Activated CD4-positive, CD25-positive, alpha-beta regulatory T cell treated with anti-CD3 and anti-CD28 coated beads, Interleukin-2, amount 50 U/mL, for 16 hours (primary cell): ENCODE measurements around the gene NOS1AP.

Experiments used
- DNase-seq: peaks from one replicate; pipeline ENCODE4 v3.0.0-alpha.2; 2020; ENCODE audit warnings: low read depth, low spot score

NOS1AP gene

DNA sequence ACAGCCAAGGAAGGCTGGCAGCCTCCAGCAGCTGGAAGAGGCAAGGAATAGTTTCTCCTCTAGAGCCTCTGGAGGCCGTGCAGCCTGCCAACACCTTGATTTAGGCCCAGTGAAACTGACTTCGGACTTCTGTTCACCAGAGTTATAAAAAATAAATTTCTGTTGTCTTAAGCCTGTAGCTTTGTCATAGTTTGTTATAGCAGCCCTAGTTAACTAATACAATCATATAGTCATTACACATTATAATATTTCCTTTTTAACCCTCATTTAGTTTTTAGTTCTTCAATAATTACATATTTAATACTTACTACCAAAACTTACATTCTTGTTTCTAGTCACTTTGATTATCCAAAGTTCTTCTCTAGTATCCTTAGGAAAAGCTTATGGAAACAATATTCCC is 20.3 kb downstream of the NOS1AP start:
- no peak for DNase-seq

- no peak for DNase-seq
These were observed 20.9 kb downstream of the NOS1AP start for GRCh38 chr1:162090378-162090777.

GRCh38 chr1:162091681-162092524 is 22.4 kb downstream of the NOS1AP start:
- DNase-seq, result no peak

- no peak for DNase-seq
These were observed 23.6 kb downstream of the NOS1AP start for GRCh38 chr1:162093095-162093494.

DNA sequence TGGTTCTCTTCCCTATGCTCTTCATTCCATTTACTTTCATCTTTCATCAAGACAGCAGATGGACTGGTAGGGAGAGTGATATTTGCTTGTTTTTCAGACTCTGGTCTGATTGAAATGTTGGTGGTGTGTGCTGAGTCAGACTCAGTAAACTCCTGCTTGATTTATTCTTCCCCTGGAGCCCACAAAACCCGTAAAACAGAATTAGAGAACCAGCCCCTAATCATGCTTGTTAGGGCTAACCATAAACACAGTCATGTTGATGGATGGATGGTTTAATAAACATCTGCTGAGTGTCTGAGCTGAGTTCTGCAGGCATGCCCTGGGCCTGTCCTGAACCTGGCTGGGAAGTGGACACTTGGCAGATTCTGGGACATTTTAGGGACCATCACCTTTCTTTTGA is 24.8 kb downstream of the NOS1AP start:
- DNase-seq, result no peak

DNA sequence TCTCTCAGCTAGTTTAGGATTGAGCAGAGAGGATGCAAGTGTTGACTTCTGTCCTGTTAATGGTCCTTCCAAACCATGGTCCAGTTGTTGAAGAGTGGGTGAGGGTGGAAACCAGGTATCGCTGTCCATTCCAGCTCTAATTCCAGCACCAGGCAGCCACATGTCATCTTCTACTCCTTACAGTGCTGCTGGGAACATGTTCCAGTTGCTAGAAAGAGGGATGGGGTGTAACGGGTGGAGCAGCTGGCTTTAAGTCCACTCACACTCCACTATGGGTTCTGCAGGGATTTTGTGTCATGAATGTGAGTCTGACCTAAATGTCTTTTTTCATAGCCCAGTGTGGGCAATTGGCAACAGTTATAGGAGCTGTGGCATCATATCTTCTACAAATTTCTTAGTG is 25.2 kb downstream of the NOS1AP start:
- DNase-seq, result no peak

GRCh38 chr1:162107911-162108310 is 38.4 kb downstream of the NOS1AP start:
- DNase-seq, result no peak

- DNase-seq, result no peak
These were observed 38.9 kb downstream of the NOS1AP start for GRCh38 chr1:162108426-162108825.

GRCh38 chr1:162110910-162111309 is 41.4 kb downstream of the NOS1AP start:
- no peak for DNase-seq

DNA sequence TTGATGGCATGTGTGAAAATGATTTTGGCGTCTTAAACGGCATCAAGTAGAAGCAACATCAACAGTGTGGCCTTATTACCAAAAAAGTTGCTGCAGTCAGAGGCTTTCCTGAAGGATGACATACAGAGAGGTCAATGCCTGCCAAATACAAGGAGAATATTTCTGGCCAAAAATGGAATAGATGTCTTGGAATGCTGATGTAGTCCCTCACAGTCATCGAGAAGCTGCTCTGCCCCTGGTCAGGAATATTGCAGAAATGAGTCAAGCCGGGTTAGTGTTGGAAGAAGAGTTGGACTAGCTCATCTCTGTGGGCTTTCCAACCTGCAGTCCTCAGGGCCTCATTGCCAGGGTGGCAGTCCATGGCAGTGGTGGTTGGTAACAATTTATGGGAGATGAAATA is 42.1 kb downstream of the NOS1AP start:
- no peak for DNase-seq

- no peak for DNase-seq
These were observed 43.9 kb downstream of the NOS1AP start for GRCh38 chr1:162113419-162113818.

DNA sequence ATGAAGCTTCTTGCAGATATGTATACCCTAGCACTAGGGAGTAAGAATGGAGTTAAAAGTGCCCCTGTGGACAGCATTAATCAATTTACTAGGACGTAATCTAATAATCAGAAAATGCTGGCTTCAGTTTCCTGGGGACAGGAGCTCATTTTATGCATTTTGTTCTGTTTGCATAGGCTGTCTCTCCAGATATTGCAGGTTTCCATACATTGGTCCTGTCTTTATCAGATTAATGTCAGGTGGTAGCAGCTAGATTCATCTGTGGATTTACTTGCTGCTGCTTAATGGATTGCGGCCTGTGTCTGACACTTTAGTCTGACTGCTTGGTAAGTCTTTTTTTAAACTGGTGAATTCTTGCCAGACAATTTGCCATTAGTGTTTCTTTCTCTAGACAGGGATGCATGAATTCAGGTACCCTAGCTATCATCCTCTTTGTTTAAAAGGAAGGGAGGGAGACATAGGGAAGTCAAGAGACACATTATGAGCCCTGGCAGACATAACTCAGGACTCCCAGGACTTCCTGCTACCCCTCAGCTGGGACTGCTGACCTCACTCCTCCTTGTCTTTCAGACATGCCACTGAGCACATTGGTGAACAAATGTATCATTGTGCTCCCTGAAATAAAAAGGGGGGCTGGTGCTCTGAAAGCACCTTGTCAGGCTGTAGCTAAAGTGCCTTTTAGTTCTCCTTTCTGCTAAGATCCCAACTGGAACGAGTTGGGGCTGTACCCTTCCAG is 47.7 kb downstream of the NOS1AP start:
- no peak for DNase-seq

DNA sequence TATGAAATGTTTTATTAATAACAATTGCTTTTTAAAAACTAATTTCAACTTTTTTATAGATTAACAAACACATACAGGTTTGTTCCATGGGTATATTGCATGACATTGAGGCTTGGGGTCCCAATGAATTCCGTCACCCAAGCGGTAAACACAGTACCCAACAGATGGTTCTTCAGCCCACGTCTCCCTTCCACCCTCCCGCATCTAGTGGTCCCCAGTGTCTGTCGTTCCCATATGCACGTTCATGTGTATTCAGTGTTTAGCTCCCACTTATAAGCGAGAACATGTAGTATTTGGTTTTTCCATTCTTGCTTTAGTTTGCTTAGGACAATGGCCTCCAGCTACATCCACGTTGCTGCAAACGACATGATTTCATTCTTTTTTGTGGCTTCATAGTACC is 48.6 kb downstream of the NOS1AP start:
- no peak for DNase-seq

DNA sequence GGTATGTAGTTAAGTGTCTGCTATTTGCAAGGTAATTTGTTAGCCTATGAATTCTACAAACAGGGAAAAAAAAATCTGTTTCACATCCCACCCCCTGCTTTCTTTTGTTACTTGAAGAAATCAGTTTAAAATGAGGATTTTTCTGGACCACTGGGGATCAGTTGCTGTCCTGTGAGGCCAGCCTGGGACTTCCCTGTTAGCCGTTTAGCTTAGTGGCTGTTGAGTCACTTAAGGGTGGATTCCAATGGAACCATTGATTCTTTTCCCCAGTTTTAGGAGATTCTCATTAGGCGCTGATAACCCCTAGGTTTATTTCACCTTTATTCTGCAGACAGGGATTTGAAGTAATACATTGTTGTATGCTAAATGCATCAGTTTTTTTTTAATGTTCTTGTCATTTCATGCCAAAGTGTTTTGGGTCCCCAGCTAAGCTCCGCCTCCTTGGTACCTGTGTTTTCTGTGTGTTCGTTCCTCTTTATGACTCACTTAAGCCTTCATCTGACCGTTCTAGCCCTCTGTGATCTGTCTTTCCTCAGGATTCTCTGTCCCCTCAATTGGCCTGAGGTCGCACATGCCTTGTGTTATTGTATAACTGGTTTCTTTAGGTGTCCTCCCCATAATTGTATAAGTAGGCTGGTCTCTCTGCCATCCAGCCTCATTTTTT is 59.3 kb downstream of the NOS1AP start:
- DNase-seq, result no peak

DNA sequence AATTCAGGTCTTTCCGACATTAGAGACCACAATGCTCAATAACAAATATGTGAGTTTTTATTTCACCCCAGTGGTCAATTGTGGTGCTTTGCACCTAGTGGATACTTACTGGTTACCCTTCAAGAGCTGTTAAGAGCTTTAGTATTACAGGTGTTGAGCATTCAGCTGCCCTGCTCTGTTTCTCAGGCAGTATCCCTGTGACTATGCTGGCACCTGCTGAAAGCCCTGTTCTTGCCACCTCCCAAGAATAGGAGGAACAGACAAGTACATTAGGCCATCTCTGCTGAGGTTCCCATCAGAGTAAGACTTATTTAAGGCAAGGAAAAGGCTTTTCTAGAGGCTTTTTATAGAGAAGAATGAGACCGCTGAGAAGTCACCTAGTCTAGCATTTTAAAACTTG is 60.8 kb downstream of the NOS1AP start:
- no peak for DNase-seq

- no peak for DNase-seq
These were observed 62.2 kb downstream of the NOS1AP start for GRCh38 chr1:162131400-162132321.

- no peak for DNase-seq
These were observed 64.1 kb downstream of the NOS1AP start for GRCh38 chr1:162133566-162133965.

DNA sequence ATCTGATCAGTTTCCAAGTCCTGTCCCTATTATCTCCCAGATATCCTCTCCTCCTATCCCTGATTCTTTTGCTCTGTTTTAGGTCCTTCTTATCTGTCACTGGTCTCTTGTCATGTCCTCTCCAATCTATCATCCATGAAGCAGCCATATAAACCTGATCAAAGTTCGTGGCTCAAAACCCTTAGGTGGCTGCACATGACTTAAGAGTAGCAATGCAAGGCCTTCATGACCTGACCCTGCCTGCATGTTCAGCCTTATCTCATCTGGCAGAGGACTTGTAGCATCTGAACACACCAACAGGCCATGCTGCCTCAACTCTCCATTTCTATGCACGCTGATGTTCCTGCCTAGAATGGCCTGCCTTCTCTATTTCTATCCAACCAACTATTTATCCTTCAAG is 65.2 kb downstream of the NOS1AP start:
- DNase-seq, result no peak

DNA sequence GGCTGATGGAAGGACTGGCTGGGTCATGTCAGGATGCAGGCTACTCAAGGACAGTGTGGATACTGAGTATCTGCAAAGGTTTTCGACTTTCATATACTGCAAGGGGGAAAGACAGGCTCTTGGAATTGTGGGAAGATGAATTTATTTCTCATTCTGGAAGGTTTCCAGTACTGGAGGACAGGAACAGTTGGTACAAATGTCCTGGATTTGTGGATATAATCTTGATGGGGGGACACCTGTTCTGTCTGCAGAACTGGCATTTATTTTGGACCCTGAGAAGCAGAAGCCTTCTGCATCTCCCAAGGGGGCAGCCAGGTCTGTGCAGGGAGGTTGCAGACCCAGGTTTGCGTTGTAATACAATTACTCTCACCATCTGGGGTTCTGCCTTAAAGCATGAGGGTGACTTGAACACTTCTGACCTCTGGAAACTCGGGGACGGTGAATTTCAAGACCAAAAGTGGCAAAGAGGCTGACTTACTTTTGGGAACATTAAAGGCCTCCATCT is 65.8 kb downstream of the NOS1AP start:
- DNase-seq, result no peak

GRCh38 chr1:162136760-162137159 is 67.3 kb downstream of the NOS1AP start:
- DNase-seq, result no peak
